Measurements from ENCODE around the gene RAB40C. TPM values are rescaled to one million over a fixed set of nuclear protein-coding genes. Genes with fewer than 3 reads are reported as not detected.

Gene RAB40C
- total and polyA plus RNA-seq, 9 of the 15 experiments (the other 6 are each of a cell fraction or from before 2014, with no cell fraction given) = 0.17 to 23.4 (median 8.7) TPM

- TF ChIP-seq ARID1B (IDR thresholded peaks at IDR 0.05) (peak; percentile 44), ZNF324 (CRISPR knock-in tag; IDR thresholded peaks at IDR 0.05) (no peak), TBP (optimal IDR thresholded peaks at IDR 0.05; ENCODE audit: low read depth, low read length) (peak; percentile 37), MAX (CRISPR knock-in tag; IDR thresholded peaks at IDR 0.05) (peak; percentile 70), ATF7 (IDR thresholded peaks at IDR 0.05) (0 out of 2 replicates have a peak, but pooled peaks have one; percentile 54), MEIS2 (IDR thresholded peaks at IDR 0.05; ENCODE audit: partially characterized antibody) (no peak), SUPT5H (IDR thresholded peaks at IDR 0.05) (peak; percentile 78; the same call in 1 of the 2 replicates), TRIM25 (IDR thresholded peaks at IDR 0.05; ENCODE audit: borderline replicate concordance) (no peak), ZNF436 (CRISPR knock-in tag; IDR thresholded peaks at IDR 0.05) (peak; percentile 99), ZBTB40 (IDR thresholded peaks at IDR 0.05) (0 out of 2 replicates have a peak, but pooled peaks have one; percentile 19), ZBTB40 (CRISPR knock-in tag; IDR thresholded peaks at IDR 0.05) (no peak), KAT7 (CRISPR knock-in tag; IDR thresholded peaks at IDR 0.05; ENCODE audit: borderline replicate concordance) (no peak), RBFOX2 (IDR thresholded peaks at IDR 0.05; ENCODE audit: low read depth, low read length) (peak; percentile 77), KAT2B (IDR thresholded peaks at IDR 0.05; ENCODE audit: low read depth, low read length) (no peak), LEF1 (IDR thresholded peaks at IDR 0.05) (peak; percentile 47), HDAC2 (IDR thresholded peaks at IDR 0.05) (peak; percentile 94)
Observed at GRCh38 chr16:674968-675883, 85.4 kb downstream of the RAB40C start, which contains the start of gene RHBDL1 (continued).
